ENCODE results near the gene CTTN. TPM values are rescaled to one million over a fixed set of nuclear protein-coding genes. Genes with fewer than 3 reads are reported as not detected.

Gene CTTN
- total and polyA plus RNA-seq, 2 of the 8 experiments (the other 6 are each of a cell fraction or from before 2014, with no cell fraction given) = 84.6 to 216 TPM

DNA sequence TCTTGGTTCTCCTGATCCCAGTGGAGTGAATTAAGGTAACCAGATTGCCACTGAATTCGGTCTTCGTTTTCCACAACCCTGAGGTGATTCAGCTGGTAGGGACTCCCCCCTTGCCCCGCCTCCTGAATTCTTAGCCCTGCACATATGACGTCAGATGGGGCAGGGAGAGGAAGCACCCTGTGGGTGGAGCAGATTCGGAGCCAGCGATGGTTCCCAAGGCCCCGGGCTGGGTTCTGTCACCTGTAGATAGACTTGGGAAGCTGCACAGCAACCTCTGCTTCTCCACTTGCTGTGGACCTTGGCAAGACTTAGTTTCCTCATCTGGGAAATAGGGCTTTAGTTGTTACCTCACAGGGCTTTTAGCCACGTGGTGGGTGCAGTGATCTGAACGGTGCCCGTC, 67.8 kb downstream of the CTTN start (continued):
- TF ChIP-seq BCL11A (IDR thresholded peaks at IDR 0.05; ENCODE audit: low read depth in 2 of 2, low read length in 2 of 2) = no peak
- no peak for TF ChIP-seq TCF12 (IDR thresholded peaks at IDR 0.05; ENCODE audit: low read depth, low read length)
- TF ChIP-seq, protein P1, sequence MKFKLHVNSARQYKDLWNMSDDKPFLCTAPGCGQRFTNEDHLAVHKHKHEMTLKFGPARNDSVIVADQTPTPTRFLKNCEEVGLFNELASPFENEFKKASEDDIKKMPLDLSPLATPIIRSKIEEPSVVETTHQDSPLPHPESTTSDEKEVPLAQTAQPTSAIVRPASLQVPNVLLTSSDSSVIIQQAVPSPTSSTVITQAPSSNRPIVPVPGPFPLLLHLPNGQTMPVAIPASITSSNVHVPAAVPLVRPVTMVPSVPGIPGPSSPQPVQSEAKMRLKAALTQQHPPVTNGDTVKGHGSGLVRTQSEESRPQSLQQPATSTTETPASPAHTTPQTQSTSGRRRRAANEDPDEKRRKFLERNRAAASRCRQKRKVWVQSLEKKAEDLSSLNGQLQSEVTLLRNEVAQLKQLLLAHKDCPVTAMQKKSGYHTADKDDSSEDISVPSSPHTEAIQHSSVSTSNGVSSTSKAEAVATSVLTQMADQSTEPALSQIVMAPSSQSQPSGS (IDR thresholded peaks at IDR 0.05; ENCODE audit: low read length) = no peak
- no peak for TF ChIP-seq CTBP2 (IDR thresholded peaks at IDR 0.05; ENCODE audit: borderline replicate concordance, insufficient read depth, insufficient read length, low read length)
- TF ChIP-seq FOSL1 (IDR thresholded peaks at IDR 0.05; ENCODE audit: insufficient read depth, low read depth, low read length) = no peak

All from H1 (cell line).